GM19324 (cell line): ENCODE results near the gene NAP1L4.

ENCODE experiments used
- ATAC-seq: cut with Tn5 transposase; IDR thresholded peaks from one replicate; pipeline ENCODE4 v1.9.1; 2021; ENCODE audit warnings: mild to moderate bottlenecking, moderate library complexity; ENCODE audit not compliant: unreplicated experiment, low FRiP score

Gene NAP1L4

DNA sequence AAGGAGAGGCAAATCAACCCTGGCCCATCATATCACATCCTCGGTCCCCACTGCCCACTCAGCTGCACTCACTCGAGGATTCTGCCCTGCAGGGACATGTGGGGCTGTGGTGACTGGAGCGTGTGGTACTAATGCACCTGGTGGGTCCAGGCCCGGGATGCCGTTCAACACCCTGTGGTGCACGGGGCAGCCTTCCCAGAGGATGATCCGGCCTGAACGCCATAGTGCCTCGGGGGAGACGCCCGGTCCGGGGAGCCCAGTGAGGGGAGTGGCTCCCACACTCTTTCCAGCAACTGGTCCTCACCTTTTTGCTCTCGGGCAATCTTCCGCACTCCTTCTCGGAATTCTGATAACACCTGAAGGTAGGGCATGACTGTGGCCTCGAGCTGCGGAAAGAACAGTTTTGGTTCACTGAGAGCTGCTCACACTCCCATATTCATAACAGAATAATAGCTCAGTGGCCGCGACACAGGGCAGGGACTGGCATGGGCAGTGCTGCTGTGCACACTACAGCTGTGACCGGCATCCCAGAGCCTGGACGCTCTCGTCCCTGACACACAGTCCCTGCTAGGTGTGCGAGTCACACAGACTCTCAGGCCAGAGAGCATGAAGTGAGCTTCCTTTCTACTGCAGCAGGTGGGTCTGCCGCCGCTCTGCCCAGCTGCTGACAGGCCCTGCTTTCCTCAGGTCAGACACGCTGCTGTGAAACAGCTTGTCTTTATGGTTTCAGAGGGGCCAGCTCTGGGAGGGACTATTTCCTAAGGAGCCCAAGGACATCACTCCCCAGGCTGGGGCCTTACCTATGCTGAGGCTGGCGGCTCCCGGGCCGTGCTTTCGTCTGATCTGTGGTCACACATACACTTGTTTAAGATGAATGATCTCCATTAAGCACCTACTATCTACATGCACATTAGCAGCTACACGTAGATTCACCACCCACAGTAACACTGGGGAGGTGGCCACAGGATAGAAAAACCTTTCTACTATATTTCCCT lies 20.1 kb upstream of the NAP1L4 start:
- ATAC-seq, result no peak

DNA sequence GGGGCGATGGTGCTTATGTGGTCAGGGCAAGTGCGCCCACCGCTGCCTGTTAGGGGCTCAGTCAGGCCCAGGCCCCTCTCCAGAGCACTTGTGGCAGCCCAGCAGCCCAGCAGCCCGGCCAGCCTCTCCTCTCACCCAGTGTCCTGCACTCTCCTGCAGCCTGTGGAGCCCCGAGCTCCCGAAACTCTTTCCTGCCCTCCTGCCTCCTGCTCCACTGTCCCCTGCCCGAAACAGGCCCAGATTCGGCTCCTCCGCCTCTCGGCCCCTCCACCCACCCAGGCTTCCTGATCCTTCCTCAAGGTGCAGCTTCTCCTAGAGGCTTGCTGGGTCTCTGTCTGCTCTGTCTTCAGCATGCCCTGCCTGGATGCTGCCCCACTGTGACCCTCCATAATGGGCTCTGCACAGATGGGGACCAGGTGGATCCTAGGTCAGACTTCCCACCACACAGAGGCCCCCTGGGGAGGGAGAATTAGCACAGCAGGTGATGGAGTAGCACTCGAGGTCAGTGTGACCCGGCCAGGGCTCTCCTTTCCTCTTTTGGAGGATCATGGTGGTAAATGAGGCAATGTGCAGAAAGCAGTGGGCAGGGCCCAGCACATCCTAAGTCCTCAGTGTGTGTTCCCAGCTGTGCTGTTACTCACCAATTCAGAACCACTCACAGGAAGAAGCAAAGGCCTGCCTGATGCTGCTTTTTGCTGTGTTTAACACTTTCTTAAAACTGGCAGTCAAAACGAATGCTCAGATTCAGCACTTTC lies 18.6 kb upstream of the NAP1L4 start:
- ATAC-seq, result no peak

DNA sequence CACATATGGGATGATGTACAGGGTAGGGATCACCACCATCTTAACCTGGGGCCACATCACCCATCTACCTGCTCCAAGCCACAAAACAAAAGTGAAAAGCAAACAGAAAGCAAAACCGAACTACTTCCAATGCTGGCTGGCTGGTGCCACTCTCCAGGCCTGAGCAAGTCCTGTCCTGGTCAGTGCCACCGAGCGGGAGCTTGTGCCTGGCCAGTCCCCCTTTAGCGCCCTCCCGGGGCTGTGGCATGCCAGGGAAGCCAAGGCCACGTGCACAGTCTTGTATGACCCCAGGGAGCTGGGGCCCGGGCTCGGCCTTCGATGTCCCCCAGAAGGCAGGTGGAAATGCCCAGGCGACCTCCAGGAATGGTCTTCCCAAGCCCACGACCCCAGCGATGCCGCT lies 17.9 kb upstream of the NAP1L4 start:
- peak; percentile 33 for ATAC-seq

DNA sequence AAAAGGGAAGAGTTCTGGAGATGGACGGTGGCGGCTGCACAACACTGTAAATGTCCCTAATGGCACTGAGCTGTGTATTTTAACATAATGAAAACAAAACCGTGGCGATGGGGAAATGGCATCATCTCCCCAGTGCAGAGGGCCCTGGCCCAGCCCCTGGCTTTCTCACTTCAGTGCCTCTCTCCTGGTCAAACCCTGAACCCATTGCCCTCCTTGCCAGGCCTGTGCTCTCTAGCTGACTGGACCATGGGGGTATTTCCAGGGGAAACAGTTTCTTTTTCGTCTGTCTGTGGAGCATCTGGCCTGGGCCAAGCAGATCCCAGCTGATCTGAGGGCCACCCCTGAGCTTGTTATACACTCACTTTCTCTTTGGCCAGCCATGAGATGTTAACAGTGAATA lies 17.4 kb upstream of the NAP1L4 start:
- peak; percentile 26 for ATAC-seq

DNA sequence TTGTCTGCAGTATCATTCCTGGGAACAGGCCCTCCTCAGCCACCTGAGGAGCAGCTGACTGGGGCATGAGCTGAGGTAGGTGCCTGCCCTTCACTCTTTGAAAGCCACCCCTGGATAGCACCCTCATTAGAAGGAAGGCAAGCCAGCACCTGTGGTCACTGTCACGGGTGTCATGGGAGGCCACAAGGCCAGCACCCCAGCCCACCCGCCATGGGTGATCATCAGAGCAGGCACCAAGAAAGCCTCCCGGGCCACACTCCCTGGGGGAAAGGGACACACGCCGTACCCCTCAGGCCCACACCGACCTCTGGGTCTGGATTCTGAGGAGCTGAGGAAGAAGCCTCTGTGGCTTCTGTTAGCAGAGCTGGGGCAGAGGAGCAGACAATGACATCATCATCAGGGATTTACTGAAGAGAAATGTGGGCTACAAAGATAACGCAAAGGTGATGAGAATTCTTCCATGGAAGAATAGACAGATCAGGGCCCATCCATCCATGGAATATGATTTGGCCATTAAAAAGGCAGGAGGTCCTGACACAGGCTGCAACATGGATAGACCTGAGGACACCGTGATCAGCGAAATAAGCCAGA lies 16.7 kb upstream of the NAP1L4 start:
- no peak for ATAC-seq

DNA sequence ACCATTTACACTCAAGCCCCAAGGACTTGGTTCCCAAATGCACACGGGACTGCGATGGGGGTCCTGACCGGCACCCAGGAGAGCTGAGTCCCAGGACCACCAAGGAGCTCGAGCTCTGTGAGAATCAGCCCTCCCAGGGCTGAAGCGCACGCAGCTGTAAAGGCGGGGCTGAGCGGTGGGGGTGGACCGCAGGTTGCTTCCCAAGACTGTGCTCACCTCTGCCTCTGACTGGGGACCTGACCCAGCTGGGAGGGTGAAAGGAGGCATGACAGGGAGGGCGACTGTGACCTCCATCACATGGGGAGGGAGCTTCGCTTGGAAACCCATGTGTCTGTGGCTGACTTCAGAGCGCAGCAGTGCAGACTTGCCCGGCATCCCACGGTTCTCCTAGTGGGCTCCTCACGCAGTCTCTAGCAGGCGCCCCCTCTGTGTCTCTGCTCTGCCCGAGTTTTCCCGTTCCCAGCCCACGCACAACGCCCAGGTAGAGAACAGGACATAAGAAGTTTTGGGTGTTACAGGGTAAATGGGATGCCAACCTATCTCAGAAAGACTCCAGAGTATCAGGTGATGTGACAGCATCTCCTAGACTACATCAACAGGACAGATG lies 15.4 kb upstream of the NAP1L4 start:
- no peak for ATAC-seq

DNA sequence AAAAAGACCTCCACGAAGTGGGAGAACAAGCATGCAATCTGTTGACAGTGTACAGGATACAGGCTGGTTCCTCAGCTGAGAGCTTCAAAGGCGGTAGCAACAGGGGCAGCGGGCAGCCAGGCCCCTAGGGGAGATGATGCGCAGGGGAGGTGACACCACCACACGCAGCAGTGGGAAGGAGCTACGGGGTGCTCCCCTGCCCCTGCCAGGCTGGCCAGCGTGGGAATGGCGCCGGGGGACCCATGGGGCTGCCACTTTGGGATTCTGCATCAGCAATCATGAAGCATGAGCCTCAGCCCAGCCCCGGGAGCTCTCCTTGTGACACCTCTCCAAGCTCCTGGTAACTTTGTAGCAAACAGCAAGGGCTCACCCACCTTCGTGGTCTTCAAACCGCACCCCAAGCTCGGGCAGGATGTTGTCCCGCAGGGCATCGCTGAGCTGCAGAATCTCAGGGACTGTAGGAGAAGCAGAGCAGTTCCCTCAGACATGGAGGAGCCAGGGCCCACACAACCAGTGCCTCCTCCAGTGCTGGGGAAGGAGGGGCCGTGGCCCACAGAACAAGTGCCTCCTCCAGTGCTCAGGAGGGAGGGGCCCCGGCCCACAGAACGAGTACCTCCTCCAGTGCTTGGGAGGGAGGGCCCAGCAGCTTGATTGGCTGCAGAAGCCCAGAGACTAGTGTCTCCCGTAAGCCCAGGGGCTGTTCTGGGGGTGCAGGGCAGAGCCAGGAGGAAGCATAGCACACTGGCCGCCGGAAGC lies 14.6 kb upstream of the NAP1L4 start:
- no peak for ATAC-seq

DNA sequence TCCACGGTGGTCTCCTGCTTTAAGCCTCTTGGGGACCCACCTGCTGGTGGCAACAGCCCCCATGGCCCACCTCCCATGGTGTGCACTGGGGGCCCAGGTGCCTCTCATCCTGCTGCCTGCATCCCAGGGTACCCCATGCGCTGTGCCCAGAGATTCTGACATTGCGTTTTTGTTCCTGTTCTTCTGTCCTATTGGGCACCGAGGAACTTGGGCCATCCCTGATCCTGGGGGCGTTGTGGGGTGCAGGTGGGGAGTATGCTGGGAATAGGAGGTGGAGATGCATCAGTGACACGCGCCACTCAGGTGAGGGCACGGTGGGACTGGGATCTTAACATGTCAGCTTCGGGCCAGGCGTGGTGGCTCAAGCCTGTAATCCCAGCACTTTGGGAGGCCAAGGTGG lies 12.4 kb upstream of the NAP1L4 start:
- ATAC-seq, result no peak

DNA sequence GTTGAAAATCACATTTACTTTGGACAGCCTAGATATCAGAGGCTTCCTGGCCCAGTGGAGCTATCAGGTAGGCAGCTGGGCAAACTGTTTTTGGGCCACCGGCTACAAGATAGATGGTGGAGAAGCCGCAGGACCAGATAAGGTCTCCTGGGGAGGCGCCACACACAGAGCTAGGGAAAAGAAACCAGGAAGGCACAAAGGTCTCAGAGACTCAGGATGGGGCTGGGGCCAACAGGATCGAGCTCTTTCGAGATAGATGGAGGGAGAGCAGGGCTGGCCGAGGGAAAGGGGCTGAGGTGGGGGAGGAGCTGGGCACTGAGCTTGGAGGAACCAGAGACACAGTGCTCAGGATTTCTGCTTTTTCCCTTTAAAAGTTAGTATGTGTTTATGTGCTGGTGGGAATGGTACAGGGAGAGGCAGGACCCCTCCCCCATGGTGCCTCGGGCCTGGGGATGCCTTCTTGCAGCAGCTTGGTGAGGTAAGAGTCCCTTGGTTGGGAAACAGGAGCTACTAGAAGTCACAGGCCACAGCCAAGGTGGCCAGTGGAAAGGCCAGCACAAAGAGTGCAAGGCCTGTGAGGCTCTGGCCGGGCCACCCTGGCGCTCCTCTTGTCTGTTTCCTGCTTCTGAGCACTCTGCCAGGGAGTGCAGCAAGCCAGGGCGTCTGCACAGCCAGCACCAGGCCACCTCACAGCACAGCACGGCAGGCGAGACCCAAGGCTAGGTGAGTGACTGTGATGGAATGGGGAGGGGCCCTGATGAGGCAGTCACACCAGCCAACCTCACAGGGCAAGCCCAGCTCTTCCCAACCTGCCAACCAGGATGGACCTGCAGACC lies 11.5 kb upstream of the NAP1L4 start:
- no peak for ATAC-seq

DNA sequence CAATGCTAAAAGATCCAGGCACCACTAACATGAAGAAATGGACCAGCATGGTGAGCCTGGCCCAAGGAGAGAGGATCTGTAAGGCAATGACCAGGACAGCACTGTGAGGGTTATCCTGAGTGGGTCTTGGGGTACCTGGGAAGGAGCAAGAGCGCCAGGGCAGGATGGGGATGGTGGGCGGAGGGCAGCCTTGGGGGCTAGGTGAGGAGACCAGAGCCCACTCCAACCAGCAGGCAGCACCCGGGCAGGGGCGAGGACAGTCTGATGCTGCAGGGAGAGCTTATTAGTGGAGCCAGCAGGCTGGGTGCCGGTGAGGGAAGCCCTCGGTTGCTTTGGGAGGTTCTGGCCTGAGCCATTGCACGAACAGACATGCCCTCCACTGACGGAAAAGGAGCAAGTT lies 10.7 kb upstream of the NAP1L4 start:
- no peak for ATAC-seq

DNA sequence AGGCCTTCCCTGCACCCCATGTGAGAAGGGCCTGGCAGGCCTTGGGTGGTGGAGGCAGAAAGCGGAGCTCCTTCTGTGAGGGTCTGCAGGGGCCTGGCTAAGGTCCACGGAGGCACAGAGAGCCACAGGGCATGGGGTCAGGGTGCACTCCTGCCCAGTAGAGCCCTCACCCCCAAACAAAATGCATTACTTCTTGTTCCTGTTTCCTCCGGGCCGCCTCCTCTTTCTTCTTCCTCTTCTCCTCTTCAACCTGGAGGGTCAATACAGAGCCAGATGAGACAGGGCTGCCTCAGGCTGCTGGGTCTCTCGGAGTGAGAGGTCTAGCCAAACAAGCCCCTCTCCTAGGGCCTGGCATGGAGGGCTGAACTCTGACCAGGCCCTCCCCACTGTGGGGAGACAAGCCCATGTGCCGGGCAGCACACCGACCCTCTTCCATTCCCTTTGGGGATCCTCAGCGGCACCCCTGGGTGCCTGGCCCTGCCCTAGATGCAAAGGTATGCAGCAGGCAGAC lies 10.3 kb upstream of the NAP1L4 start:
- ATAC-seq, result no peak

DNA sequence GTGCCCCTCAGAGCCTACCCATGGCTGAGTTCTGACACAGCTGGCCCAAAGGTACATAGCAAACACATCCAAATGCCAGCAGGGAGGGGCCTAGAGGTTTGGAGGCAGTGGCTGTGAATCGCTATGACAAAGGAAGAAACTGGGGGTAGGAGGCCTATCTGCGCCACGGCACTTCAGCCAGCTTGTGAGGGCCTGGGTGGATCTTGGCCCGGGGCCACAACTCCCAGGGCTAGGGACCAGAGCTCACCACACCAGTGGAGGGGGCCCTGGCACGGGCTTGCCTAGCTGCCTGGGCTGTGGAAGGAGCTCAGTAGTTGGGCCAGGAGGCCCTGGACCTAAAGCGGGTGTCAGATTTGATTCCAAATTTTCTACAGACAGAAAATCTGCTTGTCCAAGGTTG lies 9.4 kb upstream of the NAP1L4 start:
- no peak for ATAC-seq

DNA sequence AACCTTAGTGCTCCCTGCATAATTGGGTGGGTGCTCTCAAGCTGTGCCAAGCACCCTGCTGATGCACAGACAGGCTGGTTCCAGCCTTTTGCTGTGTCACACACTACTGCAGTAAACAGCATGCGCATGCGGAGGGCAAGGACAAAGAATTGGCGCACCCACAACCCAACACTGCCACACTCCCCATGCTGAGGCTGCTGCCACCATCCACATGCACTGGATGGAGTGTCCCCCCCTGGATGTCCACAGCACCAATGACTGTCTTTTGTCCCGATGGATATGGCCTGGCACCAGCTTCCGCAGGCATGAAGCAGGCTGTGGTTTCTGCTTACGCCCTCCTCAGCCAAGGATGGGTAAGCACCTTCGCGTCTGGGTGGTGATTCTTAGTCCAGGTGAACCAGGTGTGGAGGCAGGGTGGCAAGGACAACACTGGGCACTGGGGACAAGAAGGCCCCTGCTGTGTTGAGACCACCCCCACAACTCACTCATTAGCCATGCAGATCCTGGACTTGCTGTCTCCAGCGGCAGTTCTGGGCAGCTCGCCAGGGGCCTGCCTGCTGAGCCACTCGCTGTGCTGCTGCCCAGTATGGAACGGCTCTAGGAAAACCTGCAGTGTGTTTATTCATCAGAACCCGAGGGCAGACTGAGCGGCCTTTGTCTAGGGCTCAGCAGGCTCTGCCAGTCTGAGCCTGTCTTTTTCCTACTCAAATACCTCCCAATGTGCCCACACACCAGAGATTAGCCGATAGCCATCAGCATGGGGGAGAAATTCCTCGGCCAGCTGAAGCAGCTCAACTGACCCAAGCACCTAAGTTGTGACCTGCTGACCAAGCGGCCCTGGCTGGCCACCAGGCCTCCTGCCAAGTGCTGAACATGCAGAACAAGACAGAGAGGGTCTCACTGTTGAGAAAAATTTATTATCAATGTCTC lies 8.2 kb upstream of the NAP1L4 start:
- no peak for ATAC-seq

DNA sequence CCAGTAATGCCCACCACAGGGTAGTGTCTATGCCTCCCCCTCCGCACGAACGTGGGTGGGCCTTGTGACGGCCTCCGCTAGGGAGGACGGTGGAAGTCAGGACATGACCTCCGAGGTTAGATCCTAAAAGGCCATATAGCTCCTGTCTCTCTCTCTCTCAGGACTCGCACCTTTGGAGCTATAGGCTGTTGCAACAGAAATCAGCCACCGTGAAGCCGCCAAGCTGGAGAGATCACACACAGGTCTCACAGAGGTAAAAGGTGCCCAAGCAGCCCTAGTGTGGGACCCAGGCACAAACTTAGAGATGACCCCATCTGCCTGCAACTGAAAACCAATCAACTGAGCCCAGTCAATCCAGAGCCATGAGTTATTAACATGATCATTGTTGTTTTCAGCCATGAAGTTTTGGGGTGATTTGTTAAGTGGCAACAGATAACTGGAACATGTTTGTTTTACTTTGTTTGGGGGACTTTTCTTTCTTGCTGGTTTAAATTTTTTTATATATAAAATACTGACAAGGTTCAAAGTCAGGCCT lies 7.4 kb upstream of the NAP1L4 start:
- no peak for ATAC-seq

DNA sequence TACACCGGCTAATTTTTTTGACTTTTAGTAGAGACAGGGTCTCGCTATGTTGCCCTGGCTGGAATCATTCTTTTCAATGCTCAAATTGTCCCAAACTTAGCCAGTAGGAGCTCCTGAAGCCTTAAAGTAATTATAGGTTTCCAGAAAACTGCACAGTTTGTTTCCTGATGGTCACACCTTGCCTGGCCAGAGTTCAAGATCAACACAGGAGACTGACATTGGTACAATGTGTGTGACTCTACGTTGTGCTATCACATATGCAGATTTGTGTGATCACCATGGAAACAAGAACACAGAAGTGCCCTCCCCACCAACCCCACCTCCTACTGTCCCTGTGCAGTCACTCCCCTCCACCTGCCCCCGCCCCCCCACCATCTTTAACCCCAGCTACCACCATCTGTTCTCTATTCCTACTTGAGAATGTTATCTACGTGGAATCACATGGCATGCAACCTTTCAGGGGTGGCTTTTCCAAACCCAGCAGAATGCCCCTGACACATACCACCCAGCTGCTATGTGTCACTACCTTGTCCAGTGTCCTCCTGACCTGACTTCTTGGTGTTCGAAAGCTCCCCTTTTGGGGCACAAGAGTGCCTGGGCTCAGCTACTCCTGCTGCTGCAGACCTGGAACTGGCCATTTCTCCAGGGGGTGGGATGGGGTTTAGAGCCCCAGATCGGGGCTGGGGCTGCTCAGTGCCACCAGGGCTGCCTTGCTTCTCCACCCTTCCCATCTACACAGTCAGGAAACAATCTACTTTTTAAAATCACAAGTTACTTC lies 6.1 kb upstream of the NAP1L4 start:
- ATAC-seq, result no peak

DNA sequence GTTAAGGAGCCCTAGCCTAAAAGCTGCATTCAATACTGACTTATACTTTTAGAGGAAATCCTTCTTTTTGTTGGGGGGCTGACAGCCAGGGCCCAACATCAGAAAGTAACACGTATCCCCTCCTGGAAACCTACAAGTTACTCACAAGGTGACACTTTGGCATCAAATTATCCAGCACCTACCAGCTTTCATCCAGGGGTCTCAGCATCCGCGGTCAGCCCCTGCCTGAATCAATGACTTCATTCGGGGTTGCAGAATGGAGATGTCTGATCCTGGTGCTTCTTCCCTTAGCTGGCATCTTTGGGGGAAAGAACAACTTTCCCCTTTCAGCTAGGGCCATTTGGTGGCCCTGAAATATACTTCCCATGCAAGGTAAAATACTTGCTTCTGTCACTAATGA lies 5.3 kb upstream of the NAP1L4 start:
- no peak for ATAC-seq

DNA sequence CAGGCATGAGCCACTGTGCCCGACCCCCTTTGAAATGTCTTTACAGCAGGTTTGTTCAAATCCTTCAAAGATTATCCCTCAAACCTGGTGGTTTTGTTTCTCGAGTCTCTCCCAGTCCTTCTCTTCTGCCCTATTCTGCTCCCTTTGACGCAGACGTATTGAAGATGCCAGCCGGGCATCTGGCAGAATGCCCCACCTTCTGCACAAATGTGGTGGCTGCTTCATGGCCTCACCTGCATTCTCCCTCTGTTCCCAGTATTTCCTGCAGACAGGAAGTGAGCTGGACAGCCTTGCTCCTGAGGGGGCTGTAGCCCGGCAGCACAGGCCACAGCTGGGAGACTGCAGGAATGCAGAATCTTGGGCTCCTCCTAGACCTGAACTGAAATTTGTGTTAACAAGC lies 4.8 kb upstream of the NAP1L4 start:
- no peak for ATAC-seq
